HUDEP-2 (cell line): Measurements from ENCODE around the gene ZNRF3.
"Not testable (repeated sequence)": the region's sequence is repeated elsewhere in the genome, so short reads cannot be mapped to it uniquely, and the experiment has no call there.

Source experiments
- DNase-seq, 76 experiments: peaks; one replicate each; lab custom pipeline; 2025; ENCODE audit not compliant: unreplicated experiment in 76 of 76; lab: John Stamatoyannopoulos, UW

The ZNRF3 gene

DNA sequence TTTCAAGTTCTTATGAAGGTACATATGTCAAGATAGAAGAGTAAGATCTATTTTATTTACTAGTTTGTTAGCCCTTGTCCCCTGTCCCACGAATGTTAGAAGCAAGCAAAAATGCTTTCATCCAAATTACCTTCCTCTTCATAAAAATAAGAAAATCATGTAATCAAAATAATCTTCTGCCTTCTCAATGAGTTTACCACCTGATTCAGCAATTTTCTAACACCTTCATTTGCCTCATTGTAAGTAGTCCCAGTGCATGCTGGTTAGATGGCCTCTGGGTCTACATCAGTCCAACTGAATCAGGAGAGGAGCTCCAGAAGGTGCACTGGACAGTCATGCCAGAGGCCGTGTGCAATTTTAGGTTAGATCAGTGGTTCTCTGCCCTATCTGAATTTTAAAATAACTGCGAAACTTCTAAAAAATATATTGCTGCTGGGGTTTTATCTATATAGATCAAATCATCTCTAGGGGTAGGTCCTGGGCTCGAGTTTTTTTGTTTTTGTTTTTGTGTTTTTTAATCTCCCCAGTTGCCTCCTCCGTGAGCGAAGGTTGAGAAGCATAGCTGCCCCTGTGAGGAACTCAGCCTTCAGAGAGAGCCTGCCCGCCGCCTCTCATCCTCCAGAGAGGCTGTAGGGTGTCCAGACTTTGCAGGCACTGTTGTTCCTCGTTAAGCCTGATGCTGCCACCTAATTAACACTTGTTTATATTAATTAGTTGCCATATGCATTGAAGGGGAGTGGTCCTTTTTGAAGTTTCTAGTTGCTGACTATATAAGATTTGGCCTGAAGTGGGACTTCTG lies 146.0 kb downstream of the ZNRF3 start:
- DNase-seq, result no peak

DNA sequence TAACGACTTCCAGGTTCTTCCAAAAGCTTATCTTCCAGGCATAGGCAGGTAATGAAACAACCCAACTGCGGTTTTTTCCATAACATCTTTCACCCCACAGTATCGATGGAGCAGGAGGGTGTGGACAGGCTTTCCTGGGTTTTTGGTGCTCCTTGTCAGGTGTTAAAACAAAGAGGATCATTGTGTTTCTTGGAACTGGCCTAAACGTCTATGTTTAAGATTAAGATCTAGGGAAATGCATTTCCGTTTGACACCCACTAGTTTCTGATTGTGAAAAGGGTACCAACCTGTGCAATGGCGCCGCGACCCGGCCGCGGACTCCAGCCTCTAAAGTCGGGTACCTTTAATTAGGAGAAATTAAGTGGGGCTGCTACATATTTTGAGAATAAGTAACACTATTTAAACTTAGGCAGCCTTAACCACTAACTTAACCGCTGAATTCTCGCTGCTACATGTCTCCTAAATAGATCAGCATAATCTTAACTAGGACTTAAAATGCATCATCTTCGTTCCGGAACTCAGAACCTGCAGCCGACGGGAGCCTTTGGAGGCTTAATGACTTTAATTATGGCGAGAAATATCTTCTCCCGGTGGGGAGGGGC lies 146.7 kb downstream of the ZNRF3 start:
- DNase-seq, result peak in 2 of 76 experiments; percentile 19 to 27

DNA sequence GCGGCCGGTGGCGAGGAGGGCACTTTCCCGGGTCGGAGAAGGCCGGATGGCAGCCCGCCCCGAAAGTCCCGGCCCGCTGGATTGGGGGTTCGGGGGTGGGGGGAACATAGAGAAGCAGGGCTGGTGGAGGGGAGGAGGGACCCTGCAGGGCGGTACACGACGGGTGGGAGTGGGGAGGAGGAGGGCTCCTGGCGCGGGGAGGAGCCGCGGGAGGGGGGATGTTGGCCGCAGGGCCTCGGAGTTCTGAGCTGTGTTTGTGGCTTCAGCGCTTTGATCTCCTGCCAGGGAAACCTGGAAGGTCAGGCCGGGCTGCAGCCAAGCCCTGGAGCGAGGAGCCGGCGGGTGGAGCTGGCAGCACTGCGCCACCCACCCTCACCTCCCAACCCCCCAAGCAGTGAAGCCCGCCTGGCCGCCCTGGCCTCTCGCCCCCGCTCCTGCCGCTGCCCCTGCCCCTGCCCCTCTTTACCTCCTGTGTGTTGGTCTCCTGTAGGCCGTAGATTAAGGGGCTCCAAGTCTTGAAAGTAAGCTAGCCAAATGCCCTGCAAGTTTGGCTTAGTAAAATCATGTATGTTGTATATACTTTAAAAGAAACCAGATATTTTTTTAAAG lies 147.3 kb downstream of the ZNRF3 start:
- peak in 69 of 76 experiments; percentile 8 to 83 (median 58) for DNase-seq

DNA sequence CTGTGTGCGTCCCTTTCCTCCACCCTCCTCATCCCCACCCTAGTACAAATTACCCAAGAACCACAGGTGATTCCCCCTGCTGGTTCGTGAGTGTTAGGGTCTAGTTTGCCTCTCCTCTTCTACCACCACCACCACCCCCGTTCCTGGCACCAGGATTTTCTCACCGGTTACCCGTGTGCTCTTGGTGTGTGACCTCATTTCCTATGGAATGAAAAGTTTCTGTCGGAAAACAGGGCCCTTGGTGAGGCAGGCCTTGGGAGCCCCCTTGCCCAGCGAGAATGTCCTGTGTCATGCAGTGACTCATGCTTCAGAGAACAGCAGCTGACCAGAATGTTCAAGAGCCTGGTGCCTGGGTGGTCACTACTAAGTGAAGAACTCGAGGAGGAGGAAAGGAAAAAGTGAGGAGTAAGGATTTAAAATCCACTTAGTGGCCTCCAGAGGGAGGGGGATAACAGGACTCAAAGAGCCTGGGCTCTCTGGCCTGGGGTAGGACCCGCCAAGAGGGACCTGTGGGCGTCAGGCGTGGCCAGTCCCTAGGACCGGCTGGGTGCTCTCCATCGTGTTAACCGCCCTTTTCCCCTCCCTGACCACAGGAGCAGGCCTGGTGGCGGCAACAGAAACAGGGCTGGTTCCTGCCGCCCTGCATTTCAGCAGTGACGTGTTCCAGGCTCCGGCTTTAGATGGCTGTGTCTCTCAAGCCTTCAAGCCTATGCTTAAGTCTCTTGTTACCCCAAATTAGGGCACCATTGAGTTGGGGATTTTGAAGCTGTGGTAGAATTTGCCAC lies 148.0 kb downstream of the ZNRF3 start:
- peak in 46 of 76 experiments; percentile 6 to 69 (median 31) for DNase-seq

DNA sequence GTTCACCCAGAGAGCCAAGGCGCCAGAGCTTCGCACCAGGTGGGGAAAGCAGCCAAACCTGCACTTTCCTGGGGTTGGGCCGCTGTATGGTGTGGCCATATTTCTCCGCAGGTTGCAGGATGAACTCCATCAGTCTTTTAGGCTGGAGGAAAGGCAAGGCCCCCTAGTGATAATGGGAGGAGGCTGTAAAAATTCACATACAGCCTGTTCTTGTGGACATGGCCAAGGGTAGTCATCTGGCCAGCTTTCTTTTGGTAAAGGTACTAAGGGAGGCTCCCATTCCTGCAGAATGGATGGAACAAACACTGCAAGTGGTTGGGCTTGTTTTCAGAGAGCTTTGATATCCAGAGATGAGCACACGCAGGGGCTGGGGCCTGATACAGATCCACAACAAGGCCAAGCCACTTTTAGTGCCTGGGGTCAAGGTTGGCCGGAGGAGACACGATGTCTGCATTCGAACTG lies 148.7 kb downstream of the ZNRF3 start:
- DNase-seq, result no peak

DNA sequence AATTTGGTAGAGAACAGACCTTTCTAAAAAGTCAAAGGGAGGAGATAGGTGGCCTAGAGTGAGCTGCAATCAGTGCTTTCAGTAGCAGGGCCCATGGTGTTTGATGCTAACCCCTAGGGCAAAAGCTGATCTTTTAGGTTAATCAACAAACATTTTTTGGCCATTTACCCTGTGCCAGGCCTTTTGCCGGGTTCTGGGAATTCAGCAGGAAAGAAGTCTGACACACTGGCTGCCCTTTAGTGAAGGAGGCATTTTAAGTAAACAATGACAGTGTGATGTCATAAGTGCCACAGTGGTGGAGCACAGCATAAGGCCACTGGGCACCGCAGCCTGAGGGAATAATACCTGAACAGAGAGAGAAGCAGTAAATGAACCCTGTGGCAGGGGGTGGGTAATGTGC lies 149.2 kb downstream of the ZNRF3 start:
- DNase-seq, result no peak

DNA sequence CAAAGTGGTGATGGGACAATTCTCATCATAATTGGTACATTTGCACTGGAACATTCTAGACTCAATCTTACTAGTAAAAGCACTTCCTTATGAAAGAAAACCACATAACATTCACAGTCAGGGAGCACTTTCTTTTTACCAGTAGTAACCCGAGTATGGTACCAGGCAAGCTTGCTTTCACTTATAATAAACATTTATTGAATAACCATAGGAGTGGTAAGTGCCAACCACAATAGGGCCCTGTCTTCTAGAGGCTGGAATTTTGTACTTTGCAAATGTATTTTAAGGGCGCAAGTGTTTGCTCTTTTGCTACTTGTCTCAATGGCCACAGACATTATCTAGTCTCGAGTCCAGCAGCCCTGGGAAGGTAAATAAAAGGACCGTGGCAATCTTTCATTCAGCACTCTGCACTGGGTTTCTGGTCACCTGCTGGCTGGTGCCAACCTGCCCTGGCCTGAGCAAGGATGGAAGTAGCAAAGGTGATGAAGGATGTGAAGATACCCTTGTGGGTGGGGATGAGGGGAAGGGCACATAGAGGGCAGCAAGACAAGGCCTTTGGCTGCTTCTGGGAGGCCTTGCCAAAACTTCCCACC lies 154.1 kb downstream of the ZNRF3 start:
- no peak for DNase-seq

DNA sequence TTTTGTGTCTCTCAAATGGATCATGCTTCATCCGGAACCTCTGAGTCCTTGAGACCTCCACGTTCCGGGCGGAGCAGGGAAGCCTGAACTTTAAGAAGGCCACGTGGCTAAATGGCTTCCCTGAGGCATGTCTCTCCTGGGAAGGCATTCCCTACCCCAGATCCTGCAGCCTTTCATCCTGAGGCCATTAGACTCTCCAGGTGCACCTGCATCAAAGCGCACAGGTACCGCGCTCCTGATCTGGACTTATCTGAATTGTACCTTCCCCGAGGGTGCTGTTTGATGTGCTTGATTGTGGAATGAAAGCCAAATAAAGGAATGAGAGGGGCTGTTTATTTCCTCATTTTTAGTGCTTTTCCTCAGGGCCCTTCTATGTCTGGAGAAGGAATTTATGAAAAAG lies 155.8 kb downstream of the ZNRF3 start:
- DNase-seq, result no peak

DNA sequence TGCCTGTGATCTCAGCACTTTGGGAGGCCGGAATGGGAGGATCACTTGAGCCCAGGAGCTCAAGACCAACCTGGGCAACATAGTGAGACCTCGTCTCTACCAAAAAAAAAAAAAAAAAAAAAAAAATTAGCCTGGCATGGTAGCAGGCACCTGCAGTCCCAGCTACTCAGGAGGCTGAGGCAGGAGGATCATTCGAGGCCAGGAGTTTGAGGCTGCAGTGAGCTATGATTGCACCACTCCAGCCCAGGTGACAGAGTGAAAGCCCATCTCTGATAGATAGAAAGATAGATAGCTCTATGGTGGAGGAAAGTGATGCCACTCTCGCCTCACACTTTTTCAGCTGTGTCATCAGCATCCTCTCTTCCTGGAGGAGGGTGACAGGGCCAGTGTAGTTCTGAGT lies 156.3 kb downstream of the ZNRF3 start:
- not testable (repeated sequence) for DNase-seq

DNA sequence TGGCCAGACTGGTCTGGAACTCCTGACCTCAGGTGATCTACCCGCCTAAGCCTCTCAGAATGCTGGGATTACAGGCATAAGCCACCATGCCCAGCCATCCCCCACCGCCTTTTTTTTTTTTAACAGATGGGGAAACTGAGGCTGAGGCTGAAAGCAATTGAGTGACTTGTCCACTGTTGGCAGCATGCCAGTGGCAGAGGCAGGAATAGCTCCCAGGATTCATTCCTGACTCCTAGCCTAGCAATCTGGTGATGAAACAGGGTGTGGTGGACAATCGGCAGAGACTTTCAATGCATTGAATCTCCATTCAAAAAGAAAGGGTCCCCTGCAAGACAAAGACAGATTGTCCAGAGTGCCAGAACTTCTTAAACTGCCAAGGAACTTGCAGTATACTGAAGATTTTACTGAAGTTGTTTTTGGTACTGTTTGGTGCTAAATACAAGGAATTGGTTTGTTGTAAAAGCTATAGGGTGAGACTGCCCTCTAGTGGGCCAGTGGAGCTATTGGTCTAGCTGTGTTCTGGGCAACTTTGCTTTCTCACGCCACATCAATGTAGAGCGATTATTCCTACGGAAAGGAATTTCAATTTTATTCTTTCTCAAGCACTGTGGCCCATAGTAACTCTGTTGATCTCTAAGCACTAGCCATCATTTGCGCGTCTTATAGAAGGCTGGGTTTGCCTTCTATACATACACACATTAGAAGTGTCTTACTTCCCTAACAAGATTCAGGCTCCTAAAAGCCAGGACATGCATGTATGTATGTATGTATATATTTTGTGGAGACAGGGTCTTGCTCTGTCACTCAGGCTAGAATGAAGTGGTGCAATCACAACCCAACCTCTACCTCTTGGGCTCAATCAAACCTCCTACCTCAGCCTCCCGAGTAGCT lies 157.3 kb downstream of the ZNRF3 start:
- peak in 58 of 76 experiments; percentile 13 to 71 (median 38) for DNase-seq

DNA sequence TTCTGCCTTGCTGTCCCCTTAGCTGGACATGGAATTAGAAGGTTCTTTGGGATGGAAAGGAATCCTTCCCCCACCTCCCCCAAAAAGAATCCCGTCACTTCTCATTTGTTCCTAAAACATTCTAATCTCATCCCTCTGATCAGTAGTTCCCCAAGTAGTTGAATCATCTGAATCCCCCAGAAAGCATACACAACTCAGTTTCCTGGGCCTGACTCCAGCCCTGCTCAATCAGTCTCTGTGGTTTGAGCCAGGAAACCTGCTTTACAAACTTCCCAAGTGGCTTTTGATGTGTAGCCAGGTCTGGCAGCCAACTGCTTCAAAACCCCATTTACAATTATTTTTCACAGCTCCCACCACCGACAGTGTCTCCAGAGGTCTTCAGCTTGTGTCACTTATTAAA lies 158.0 kb downstream of the ZNRF3 start:
- DNase-seq, result no peak

DNA sequence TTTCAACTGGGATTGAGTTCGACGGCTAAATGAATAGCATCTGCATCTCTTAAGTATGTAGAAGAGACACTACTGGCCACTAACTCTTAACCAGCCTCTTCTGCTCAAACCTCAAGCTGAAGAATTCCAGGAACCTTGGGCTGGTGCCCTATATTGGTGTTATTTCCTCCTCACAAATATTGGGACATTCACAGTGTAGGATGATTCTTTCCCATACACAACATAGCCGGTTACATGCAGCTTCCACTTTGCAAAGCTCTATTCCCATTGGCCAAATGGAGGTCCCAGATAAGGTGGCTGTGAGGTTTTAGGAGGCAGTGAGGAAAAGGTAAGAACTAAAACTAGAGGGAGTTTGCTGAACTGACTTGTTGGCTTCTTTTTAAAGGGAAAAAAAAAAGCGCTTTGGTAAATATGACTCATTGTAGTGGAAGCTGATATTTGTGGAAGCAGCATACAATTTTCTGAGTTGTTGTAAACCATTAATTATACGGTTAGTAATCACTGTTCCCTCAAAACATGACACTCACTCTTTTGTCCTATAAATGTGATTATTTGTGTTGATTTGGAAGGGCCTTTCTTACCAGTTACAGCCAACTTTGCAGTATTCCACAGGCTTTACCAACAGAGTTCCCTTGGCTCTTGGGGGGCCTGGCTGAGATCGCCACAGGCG lies 160.7 kb downstream of the ZNRF3 start:
- DNase-seq, result no peak

DNA sequence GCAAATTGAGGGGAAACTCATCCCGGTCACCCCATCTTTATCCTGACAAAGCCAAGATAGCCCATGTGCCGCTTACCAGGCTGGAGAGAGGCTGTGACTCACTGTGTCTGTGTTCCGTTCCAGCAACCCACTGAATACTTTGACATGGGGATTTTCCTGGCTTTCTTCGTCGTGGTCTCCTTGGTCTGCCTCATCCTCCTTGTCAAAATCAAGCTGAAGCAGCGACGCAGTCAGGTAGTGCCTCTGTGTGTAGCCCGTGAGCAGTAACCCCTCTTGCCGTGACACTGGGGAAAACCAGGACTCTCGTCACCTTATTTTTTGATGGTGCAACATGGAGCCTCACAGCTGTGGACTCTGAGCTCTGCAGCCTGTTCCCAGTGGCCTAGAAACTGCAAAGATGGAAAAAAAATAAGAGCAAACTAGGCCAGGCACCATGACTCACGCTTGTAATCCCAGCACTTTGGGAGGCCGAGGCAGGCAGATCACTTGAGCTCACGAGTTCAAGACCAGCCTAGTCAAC lies 161.3 kb downstream of the ZNRF3 start:
- DNase-seq, result no peak

DNA sequence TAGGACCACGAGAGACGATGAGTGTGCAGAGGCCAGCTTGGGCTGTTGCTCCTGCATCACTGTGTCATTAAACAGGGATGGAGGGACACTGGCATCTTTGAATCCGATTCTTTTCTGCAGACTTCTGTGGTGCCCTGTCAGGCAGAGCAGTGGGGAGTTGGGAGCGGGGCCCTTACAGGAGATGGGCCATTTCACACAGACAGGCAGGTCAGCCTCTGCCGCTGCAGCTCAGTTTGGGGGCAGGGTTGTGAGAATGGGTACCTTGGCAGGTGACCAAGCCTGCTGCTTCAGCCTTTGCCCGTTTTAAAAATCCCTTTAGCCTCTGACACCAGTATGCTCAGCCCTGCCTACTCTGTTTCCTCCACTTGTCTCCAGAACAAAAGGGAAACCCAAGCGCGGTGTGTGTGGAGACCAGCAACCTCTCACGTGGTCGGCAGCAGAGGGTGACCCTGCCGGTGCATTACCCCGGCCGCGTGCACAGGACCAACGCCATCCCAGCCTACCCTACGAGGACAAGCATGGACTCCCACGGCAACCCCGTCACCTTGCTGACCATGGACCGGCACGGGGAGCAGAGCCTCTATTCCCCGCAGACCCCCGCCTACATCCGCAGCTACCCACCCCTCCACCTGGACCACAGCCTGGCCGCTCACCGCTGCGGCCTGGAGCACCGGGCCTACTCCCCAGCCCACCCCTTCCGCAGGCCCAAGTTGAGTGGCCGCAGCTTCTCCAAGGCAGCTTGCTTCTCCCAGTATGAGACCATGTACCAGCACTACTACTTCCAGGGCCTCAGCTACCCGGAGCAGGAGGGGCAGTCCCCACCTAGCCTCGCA lies 165.7 kb downstream of the ZNRF3 start:
- no peak for DNase-seq

DNA sequence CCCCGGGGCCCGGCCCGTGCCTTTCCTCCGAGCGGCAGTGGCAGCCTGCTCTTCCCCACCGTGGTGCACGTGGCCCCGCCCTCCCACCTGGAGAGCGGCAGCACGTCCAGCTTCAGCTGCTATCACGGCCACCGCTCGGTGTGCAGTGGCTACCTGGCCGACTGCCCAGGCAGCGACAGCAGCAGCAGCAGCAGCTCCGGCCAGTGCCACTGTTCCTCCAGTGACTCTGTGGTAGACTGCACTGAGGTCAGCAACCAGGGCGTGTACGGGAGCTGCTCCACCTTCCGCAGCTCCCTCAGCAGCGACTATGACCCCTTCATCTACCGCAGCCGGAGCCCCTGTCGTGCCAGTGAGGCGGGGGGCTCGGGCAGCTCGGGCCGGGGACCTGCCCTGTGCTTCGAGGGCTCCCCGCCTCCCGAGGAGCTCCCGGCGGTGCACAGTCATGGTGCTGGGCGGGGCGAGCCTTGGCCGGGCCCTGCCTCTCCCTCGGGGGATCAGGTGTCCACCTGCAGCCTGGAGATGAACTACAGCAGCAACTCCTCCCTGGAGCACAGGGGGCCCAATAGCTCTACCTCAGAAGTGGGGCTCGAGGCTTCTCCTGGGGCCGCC lies 166.4 kb downstream of the ZNRF3 start:
- no peak for DNase-seq

DNA sequence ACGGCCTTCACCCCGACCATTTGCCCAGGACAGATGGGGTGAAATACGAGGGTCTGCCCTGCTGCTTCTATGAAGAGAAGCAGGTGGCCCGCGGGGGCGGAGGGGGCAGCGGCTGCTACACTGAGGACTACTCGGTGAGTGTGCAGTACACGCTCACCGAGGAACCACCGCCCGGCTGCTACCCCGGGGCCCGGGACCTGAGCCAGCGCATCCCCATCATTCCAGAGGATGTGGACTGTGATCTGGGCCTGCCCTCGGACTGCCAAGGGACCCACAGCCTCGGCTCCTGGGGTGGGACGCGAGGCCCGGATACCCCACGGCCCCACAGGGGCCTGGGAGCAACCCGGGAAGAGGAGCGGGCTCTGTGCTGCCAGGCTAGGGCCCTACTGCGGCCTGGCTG lies 167.1 kb downstream of the ZNRF3 start:
- no peak for DNase-seq

DNA sequence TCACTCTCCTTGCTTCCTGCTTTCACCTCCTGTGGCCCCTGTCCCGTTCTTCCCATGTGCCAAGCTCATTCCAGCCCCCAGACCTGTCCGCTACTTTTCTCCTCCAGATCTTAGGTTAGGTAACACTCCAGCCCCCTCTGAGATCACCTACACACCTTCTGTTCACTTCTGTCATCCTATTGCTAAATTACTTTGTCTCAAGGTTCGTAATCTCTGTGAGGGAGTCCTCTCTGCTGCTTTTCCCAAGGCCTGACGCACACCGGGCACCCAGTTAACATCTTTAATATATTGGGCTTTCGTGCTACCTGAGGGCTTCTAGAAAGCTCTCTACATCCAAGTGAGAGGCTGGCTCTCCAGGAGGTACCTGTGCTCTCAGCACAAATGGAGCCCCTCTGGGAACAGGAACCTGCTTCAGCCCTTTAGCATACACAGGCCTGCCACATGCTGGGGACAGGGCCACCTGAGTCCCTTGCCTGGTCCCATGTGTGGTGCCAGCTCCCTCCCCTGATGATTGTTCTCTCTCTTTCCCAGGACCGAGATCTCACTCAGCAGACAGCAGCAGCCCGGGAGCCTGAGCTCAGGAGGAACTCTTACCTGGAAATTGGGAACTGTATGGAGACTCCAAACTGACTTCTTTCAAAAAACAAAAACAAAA lies 169.8 kb downstream of the ZNRF3 start:
- DNase-seq, result no peak
